HG02840 (cell line): ENCODE measurements around the gene RAD23A.
"Not testable (repeated sequence)": the region's sequence is repeated elsewhere in the genome, so short reads cannot be mapped to it uniquely, and the experiment has no call there.

Source experiments
- ATAC-seq: cut with Tn5 transposase; IDR thresholded peaks from one replicate; pipeline ENCODE4 v1.9.1; 2021; ENCODE audit warnings: mild to moderate bottlenecking, moderate library complexity, moderate number of reproducible peaks; ENCODE audit not compliant: unreplicated experiment, low FRiP score

Gene RAD23A

GRCh38 chr19:12953799-12954611 is 8.3 kb downstream of the RAD23A start:
- ATAC-seq: no peak

DNA sequence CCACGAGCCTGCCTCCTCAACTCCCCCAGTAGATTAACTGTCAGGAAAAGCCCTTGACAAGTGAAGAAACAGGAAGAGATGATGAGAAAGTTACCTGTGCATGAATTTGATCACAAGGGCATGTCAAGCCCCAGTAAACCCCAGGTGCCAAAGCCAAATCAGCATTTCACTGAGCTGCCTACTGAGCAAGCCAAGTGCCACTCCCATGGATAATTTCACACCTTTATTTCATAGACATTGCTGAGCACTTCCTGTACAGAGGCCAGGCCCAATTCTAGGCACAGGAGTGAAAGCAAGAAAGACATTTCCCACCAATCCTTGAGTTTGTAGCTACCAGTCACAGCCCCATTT is 8.9 kb downstream of the RAD23A start:
- no peak for ATAC-seq

GRCh38 chr19:12955575-12955974 is 9.9 kb downstream of the RAD23A start:
- not testable (repeated sequence) for ATAC-seq

DNA sequence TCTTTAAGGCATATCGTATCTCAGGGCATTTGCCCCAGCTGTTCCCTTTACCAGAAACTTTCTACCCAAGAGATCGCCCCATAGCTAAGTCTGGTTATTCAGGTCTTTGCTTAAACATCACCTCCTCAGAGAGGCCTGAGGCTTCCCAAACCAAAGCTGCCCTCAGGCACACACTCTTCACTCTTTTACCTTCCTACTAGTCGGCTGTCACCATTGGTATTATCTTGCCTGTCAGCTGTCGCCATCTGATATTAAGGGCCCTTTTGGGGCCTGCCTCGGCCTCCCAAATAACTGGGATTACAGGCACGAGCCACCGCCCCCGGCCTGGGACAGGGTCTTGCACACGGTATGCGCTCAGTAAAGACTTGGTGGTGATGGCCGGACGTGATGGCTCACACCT is 10.3 kb downstream of the RAD23A start:
- ATAC-seq: no peak

DNA sequence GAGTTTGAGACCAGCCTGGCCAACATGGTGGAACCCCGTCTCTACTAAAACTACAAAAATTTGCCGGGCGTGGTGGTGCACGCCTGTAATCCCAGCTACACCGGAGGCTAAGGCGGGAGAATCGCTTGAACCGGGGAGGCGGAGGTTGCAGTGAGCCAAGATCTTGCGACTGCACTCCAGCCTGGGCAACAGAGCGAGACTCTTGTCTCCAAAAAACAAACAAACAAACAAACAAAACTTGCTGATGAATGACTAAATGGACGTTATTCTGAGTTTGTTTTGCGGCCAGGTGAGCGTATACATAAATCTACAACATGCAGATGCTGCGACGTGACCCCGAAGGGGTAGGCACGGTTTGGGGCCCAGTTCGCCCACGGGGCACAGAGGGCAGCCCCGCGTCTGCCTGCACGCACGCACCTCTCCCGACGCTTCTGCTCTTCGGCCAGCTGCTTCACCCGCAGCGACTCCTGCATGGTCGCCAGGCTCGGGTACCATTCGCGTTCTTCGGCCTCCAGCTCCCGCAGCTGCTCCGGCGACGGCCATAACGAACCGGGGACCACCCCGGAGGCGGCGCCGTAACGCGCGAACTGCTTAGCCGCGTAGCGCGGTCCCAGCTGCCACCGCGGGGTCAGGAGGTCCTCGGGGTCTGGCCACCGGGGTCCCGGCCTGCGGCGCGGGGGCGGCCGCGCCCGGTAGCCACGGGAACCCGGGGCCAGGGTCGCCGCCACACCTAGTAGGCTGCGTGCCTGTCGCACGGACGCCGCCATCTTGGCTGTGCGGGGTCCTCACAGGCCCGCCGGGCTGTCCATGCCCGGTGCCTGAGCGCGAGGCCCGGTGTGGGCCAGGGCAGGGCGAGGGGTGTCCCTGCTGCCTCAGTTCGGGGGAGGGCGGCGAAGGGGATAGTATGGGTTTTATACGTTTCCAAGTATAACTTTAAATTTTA is 11.1 kb downstream of the RAD23A start, which contains the start of gene GADD45GIP1:
GADD45GIP1 (minus strand) TSS at position 778 of the 943 bp plus-strand sequence; CDS start at position 767, 11 bp downstream.
- no peak for ATAC-seq

GRCh38 chr19:12957389-12957952 is 11.8 kb downstream of the RAD23A start:
- ATAC-seq: not testable (repeated sequence)

GRCh38 chr19:12959481-12959880 is 13.8 kb downstream of the RAD23A start:
- ATAC-seq: no peak

GRCh38 chr19:12965017-12965811 is 19.6 kb downstream of the RAD23A start:
- peak; percentile 65 for ATAC-seq

- ATAC-seq: no peak
Measured at GRCh38 chr19:12965812-12966135, 20.1 kb downstream of the RAD23A start.

- ATAC-seq: no peak
Measured at GRCh38 chr19:12967907-12968306, 22.2 kb downstream of the RAD23A start.

DNA sequence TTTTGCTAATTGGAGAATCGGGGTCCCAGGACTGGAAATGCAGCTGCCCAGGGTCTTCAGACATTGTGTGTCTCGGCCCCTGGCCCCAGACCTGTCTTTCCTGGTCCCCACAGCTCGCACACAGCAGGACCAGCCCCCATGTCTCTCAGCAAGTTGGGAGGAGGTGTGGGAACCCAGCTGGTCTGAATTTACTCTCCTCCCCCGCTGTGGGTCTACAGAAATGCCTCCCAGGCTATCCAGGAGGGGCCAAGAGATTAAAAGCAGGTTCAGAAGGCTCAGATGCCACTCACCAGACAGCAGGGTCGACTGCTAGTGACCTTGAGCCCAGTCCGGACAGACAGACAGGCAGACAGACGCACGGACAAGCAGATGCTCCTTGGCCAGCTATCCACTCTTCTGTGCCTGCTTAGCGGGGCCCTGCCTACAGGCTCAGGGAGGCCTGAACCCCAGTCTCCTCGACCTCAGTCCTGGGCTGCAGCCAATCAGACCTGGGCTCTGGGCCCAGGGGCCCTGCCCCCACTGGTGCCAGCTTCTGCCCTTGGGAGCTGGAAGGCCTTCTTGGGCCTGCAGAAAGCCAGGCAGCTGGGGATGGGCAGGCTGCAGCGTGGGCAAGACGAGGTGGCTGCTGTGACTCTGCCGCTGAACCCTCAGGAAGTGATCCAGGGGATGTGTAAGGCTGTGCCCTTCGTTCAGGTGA is 23.8 kb downstream of the RAD23A start, which contains the start of gene DAND5:
DAND5 (plus strand) TSS at position 285 of the 697 bp plus-strand sequence; CDS start at position 370, 85 bp downstream.
- no peak for ATAC-seq

- ATAC-seq: no peak
Measured at GRCh38 chr19:12970070-12970820, 24.6 kb downstream of the RAD23A start.

DNA sequence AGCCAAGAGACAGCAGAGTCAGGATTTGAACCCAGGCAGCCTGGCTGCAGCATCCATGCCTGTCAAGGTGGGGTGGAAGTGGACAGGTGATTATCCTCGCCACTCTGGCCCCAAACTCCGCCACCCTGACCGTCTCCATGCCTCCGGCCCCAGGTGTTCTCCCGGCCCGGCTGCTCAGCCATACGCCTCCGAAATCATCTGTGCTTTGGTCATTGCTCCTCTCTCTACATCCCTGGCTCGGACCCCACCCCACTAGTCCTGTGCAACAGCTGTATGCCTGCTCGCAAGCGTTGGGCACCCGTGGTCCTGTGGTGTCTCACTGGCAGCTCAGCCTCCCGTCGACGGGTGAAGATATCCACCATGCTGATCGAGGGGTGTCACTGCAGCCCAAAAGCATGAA is 27.6 kb downstream of the RAD23A start:
- no peak for ATAC-seq

GRCh38 chr19:12974301-12975220 is 28.9 kb downstream of the RAD23A start:
- no peak for ATAC-seq

GRCh38 chr19:12975221-12975741 is 29.6 kb downstream of the RAD23A start:
- ATAC-seq: no peak

DNA sequence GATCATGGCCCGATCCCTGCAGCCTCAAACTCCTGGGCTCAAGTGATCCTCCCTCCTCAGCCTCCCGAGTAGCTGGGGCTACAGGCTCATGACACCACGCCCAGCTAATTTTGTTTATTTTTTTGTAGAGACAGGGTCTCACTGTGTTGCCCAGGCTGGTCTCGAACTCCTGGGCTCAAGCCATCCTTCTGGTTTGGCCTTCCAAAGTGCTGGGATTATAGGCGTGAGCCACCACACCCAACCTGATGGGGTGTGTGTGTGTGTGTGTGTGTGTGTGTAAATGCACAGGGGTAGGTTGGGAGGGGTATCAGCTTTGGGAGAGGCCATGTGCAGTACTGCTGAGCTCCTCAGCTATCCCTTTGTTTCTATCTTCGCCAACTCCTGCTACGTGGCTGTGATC is 30.4 kb downstream of the RAD23A start:
- ATAC-seq: not testable (repeated sequence)

DNA sequence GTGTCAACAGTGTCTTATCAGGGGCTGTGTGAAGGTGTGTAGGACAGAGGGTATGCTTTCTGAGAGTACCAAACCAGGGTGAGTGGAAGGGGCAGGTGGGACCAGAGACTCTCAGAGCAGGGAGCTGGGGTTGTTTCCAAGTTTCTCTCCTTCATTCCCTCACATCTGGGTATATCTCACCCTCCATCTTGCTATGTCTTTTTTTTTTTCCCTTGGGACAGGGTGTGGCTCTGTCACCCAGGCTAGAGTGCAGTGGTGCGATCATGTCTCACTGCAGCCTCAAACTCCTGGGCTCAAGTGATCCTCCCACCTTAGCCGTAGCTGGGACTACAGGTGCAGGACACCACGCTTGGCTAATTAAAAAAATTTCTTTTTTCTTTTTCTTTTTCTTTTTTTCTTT is 34.3 kb downstream of the RAD23A start:
- ATAC-seq: no peak

DNA sequence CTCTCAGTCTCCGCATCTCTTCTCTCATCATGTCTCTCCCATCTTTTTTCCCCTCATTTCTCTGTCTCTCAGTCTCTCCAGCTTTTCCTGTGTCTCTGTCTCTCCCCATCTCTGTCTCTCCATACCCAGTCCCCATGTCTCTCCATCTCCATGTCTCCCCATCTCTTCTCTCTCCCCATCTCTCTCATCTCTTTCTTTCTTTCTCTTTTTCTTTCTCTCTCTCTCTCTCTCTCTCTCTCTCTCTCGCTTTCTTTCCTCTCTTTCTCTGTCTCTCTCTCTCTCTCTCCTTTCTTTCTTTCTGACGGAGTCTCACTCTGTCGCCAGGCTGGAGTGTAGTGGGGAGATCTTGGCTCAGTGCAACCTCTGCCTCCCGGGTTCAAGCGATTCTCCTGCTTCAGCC is 37.0 kb downstream of the RAD23A start:
- ATAC-seq: no peak
